Stomach (tissue), 9 donors: ENCODE measurements around the gene KANSL1. TPM values are rescaled to one million over a fixed set of nuclear protein-coding genes. Genes with fewer than 3 reads are reported as not detected.

Experiments
- DNase-seq, 2 donors: peaks; one replicate each; pipeline versions ENCODE4 v3.0.0 to v3.0.0-alpha.2; 2013 to 2019
- H3K27ac ChIP-seq, 5 donors: fragments of 200-600 bp in 4 of 5; sonication (generic) in 4 of 5; one replicate each; pipeline ENCODE4 v1.5.1; 2013 to 2019; ENCODE audit warnings: mild to moderate bottlenecking in 1 of 5, moderate library complexity in 1 of 5
- H3K27me3 ChIP-seq, 3 donors: fragments of 200-600 bp; sonication (generic); one replicate each; pipeline ENCODE4 v1.5.1; 2017 to 2019; ENCODE audit warnings: mixed run types in 1 of 3
- H3K36me3 ChIP-seq, 4 donors: fragments of 200-600 bp; sonication (generic); 1 replicate in 3 of 4; 2 replicates in 1 of 4; pipeline ENCODE4 v1.5.1; 2016 to 2019
- H3K4me1 ChIP-seq, 4 donors: fragments of 200-600 bp; sonication (generic); one replicate each; pipeline ENCODE4 v1.5.1; 2016 to 2019
- H3K4me3 ChIP-seq, 4 donors: fragments of 200-600 bp; sonication (generic) in 3 of 4; one replicate each; pipeline ENCODE4 v1.5.1; 2016 to 2019; ENCODE audit warnings: mild to moderate bottlenecking in 1 of 4
- H3K9me3 ChIP-seq, 4 donors: fragments of 200-600 bp; sonication (generic); one replicate each; pipeline ENCODE4 v1.5.1; 2016 to 2019
- EP300 ChIP-seq: sonication (generic); formaldehyde crosslinking; IDR thresholded peaks from one replicate; pipeline ENCODE4 v1.6.1; 2017; ENCODE audit warnings: antibody characterized with exemption
- POLR2A ChIP-seq, 4 donors: fragments of 450-650 bp; IDR thresholded peaks; one replicate each; pipeline ENCODE4 v1.6.1; 2016; ENCODE audit warnings: antibody characterized with exemption in 4 of 4, control low read depth in 2 of 4, mild to moderate bottlenecking in 1 of 4, moderate library complexity in 1 of 4
- POLR2AphosphoS5 ChIP-seq, 3 donors: sonication (generic); formaldehyde crosslinking; IDR thresholded peaks; one replicate each; pipeline ENCODE4 v1.6.1; 2016; ENCODE audit warnings: antibody characterized with exemption in 3 of 3
- WGBS, 5 donors: extraction: QIAGEN DNeasy Blood & Tissue Kit in 3 of 5; methylation state at CpG; one replicate each; pipeline versions ENCODE4 v1.1.5 to v1.1.7; 2013 to 2018; 5-methylcytosine and 5-hydroxymethylcytosine counted together
- intact Hi-C: fragments of 100-400 bp; cut with DNase I; formaldehyde crosslinking; loops from one replicate; pipeline ENCODE4 v1.15.1; 2023; ENCODE audit warnings: low total_unique reads
- polyA plus RNA-seq, 3 donors: library from polyadenylated mRNA; stranded (reverse); fragments of 200-250 nt; gene quantifications; one replicate each; pipeline ENCODE4 v1.2.3, GENCODE V29; 2013
- total RNA-seq, 5 donors: library from RNA; depleted of rRNA; stranded (reverse); fragments of >200 nt; gene quantifications; one replicate each; pipeline versions ENCODE4 v1.1.0 to v1.2.3, GENCODE V29; 2014 to 2016
- TF ChIP-seq, protein P1 (sequence below), 7 experiments: fragments of 450-650 bp in 4 of 7; fragments of 200-600 bp in 3 of 7; sonication (generic) in 3 of 7; IDR thresholded peaks; one replicate each; pipeline ENCODE4 v1.5.1; 2016 to 2019; ENCODE audit warnings: antibody characterized with exemption in 7 of 7, control low read depth in 2 of 7, mild to moderate bottlenecking in 1 of 7
- donor health status: healthy with polysubstance abuse.
- donor health status: Bipolar disorder and iron deficiency.
- donor health status: healthy.

Gene KANSL1
- total and polyA plus RNA-seq, 8 donors = 9.2 to 288 (median 127) TPM

DNA sequence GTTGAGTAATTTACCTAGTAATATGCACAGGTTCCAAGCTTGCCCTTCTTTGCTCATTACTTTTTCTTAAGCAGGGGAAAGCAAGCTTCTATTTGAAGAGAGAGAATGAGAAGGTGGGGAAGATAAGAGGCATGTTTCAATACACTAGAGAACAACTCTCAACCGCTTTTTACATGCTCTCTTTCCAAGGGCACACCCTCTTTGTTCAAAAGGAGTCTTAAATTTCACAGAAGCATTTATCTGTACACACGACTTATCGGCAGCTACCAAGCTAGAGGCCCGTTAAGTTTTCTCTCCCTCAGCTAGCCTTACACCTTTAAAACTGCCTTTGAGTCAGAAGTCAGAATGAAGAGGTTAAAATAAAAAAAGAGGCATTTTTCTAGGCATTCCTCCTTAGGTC, 114.6 kb downstream of the KANSL1 start:
- no peak for DNase-seq
- TF ChIP-seq POLR2A (IDR thresholded peaks at IDR 0.05) (no peak), POLR2AphosphoS5 (IDR thresholded peaks at IDR 0.05) (no peak), EP300 (no peak)
- TF ChIP-seq, protein P1, sequence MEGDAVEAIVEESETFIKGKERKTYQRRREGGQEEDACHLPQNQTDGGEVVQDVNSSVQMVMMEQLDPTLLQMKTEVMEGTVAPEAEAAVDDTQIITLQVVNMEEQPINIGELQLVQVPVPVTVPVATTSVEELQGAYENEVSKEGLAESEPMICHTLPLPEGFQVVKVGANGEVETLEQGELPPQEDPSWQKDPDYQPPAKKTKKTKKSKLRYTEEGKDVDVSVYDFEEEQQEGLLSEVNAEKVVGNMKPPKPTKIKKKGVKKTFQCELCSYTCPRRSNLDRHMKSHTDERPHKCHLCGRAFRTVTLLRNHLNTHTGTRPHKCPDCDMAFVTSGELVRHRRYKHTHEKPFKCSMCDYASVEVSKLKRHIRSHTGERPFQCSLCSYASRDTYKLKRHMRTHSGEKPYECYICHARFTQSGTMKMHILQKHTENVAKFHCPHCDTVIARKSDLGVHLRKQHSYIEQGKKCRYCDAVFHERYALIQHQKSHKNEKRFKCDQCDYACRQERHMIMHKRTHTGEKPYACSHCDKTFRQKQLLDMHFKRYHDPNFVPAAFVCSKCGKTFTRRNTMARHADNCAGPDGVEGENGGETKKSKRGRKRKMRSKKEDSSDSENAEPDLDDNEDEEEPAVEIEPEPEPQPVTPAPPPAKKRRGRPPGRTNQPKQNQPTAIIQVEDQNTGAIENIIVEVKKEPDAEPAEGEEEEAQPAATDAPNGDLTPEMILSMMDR (IDR thresholded peaks at IDR 0.05) = no peak
- no peaks in the 10 kb centered on the region for H3K9me3 ChIP-seq
- peaks cover 26 to 62% (median 44%) of the 10 kb centered on the region in 4 donors for H3K4me1 ChIP-seq
- H3K4me3 ChIP-seq = no peak overlapping the region
- peaks cover 0 to 18% (median 8%) of the 10 kb centered on the region in 4 donors for H3K36me3 ChIP-seq
- 36 to 67% (median 51%) methylated on average over 4 of the region's 4 CpGs for WGBS, 5 donors
- no peaks in the 10 kb centered on the region for H3K27me3 ChIP-seq
- intact Hi-C loops = no loop called here
- no peak overlapping the region for H3K27ac ChIP-seq

DNA sequence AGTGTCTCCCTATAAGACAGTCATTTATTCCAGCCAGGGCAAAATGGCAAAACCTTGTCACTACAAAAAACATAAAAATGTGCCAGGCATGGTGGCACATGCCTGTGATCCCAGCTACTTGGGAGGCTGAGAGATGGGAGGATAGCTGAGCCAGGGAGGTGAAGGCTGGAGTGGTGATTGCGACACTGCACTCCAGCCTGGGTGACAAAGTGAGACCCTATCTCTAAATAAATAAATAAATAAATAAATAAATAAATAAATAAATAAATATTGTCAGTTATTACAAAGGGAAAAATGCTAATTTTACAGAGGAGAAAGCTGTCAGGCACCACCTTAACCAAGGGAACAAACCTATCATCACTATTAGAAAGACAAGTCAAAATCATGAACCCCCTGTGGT, 118.7 kb downstream of the KANSL1 start:
- H3K27ac ChIP-seq = no peak overlapping the region
- no peak overlapping the region for H3K4me3 ChIP-seq
- no peaks in the 10 kb centered on the region for H3K9me3 ChIP-seq
- no peak for DNase-seq
- intact Hi-C loops = no loop called here
- H3K4me1 ChIP-seq = peaks cover 0 to 51% (median 32%) of the 10 kb centered on the region in 4 donors
- WGBS, 5 donors = 90 to 100% (median 100%) methylated on average over 1 of the region's 1 CpG
- H3K27me3 ChIP-seq = no peaks in the 10 kb centered on the region
- peaks cover 0 to 18% (median 8%) of the 10 kb centered on the region in 4 donors for H3K36me3 ChIP-seq
- TF ChIP-seq POLR2AphosphoS5 (IDR thresholded peaks at IDR 0.05) = no peak
- TF ChIP-seq POLR2A (IDR thresholded peaks at IDR 0.05) = no peak
- no peak for TF ChIP-seq EP300
- TF ChIP-seq, protein P1 (IDR thresholded peaks at IDR 0.05) = no peak

DNA sequence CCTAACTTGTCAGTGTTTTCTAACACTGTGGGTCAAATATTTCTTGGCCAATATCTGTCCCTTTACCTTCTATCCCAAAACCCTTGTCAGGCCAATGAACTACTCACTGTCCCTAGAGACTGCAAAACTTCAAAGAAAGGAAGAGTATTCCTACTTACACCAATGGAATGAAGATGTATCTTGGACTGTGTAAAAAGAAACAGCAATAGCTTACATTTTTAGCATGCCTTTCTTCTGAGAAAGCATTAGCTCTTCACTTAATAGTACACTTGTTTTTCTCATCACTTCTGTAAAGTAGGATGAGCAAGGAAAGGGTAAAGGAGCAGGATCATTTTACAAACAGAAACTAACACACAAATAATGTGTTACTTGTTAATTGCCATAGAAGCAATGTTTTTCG, 120.2 kb downstream of the KANSL1 start:
- Histone ChIP-seq H3K4me3 (no peak overlapping the region), H3K36me3 (peaks cover 0 to 17% (median 10%) of the 10 kb centered on the region in 4 donors), H3K27me3 (no peaks in the 10 kb centered on the region), H3K9me3 (no peaks in the 10 kb centered on the region), H3K27ac (no peak overlapping the region), H3K4me1 (peaks cover 0 to 35% (median 22%) of the 10 kb centered on the region in 4 donors)
- 87 to 97% (median 89%) methylated on average over 1 of the region's 1 CpG for WGBS, 5 donors
- TF ChIP-seq EP300 = no peak
- TF ChIP-seq, protein P1 (IDR thresholded peaks at IDR 0.05) = no peak
- TF ChIP-seq POLR2A (IDR thresholded peaks at IDR 0.05) = no peak
- no peak for TF ChIP-seq POLR2AphosphoS5 (IDR thresholded peaks at IDR 0.05)
- intact Hi-C loops = no loop called here
- no peak for DNase-seq

DNA sequence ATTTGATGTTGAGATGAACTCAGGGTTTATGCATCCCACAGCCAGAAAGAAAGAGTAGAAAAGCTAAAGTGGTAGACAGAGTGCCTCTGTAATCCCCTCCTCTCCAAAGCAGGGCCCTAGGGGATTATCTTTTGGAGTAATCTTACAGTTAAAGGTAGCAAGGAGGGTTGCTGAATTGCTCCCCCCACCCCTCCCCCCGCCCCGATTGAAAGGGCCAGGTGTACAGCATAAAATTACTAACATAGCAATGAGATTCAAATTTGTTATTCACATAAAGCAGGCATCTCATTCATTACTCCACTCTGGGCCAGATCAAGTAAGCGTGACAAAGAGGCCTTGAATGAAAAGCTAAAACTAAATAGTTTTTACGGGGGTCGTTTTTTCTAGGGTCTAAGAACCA, 121.4 kb downstream of the KANSL1 start:
- 82 to 91% (median 85%) methylated on average over 5 of the region's 5 CpGs for WGBS, 5 donors
- intact Hi-C loops = no loop called here
- no peak for TF ChIP-seq POLR2AphosphoS5 (IDR thresholded peaks at IDR 0.05)
- no peak for TF ChIP-seq EP300
- TF ChIP-seq, protein P1 (IDR thresholded peaks at IDR 0.05) = no peak
- TF ChIP-seq POLR2A (IDR thresholded peaks at IDR 0.05) = no peak

More for the DNA sequence above, 121.4 kb downstream of the KANSL1 start:
- peaks cover 0 to 38% (median 22%) of the 10 kb centered on the region in 4 donors for H3K4me1 ChIP-seq
- DNase-seq = no peak
- H3K4me3 ChIP-seq = no peak overlapping the region
- no peaks in the 10 kb centered on the region for H3K9me3 ChIP-seq
- H3K27me3 ChIP-seq = no peaks in the 10 kb centered on the region
- peaks cover under 1 to 21% (median 15%) of the 10 kb centered on the region in 4 donors for H3K36me3 ChIP-seq
- no peak overlapping the region for H3K27ac ChIP-seq
